ENCODE data around the gene RAPGEF1. TPM values are rescaled to one million over a fixed set of nuclear protein-coding genes. Genes with fewer than 3 reads are reported as not detected.

The RAPGEF1 gene
- total and polyA plus RNA-seq, 2 experiments from 2014 or later: 9.9 to 82.8 TPM

DNA sequence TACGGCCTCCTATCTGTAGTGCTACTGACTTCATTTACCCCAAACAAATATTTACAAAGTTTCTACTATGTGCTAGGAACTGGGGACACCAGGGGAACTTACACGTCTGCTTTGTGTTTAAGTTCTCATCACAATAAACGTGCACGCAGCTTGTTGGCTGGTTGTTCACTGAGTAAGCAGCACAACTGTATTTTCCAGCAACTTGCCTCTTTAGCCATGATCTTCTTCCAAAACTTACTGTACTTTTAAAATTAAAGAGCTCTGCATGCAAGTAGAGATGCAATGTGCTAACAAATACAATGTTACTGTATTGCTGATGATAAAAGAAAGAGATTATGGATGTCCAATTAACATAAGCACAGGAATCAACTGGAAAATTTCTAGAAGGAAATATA, 62.8 kb downstream of the RAPGEF1 start:
- H3K27ac Mint-ChIP-seq: peak overlapping the region; percentile 10; the same call in 1 of the 2 replicates
- no peak overlapping the region for H3K4me3 Mint-ChIP-seq
- DNase-seq (ENCODE audit: low spot score) (no peak), ATAC-seq (no peak)
- Histone ChIP-seq H3K27me3 (ENCODE audit: insufficient read depth) (no peaks in the 10 kb centered on the region), H3K36me3 (ENCODE audit: insufficient read depth) (no peaks in the 10 kb centered on the region), H3K4me1 (ENCODE audit: insufficient read depth) (peaks cover 75% of the 10 kb centered on the region), H2AFZ (no peak overlapping the region), H3K4me3 (peak overlapping the region; percentile 33), H3K4me2 (peak overlapping the region; percentile 60), H4K20me1 (replicated peaks; ENCODE audit: insufficient read depth) (no peaks in the 10 kb centered on the region), H3F3A (replicated peaks; ENCODE audit: low read depth) (no peaks in the 10 kb centered on the region; the same call in 1 of the 2 replicates), H3K27ac (ENCODE audit: low read depth) (peak overlapping the region; percentile 83), H3K79me2 (replicated peaks; ENCODE audit: insufficient read depth) (peaks cover 87% of the 10 kb centered on the region), H3K9me2 (ENCODE audit: insufficient read depth) (peaks cover 12% of the 10 kb centered on the region; the same call in 1 of the 2 replicates)
- TF ChIP-seq ZNF462 (CRISPR knock-in tag; IDR thresholded peaks at IDR 0.05) (no peak), STAT1 (IDR thresholded peaks at IDR 0.05; ENCODE audit: unreplicated experiment) (no peak), EZH2phosphoT487 (IDR thresholded peaks at IDR 0.05; ENCODE audit: unreplicated experiment) (no peak), CREB1 (CRISPR knock-in tag; IDR thresholded peaks at IDR 0.05; ENCODE audit: low read depth) (no peak), ZNF114 (CRISPR knock-in tag; IDR thresholded peaks at IDR 0.05) (no peak), POLR2AphosphoS5 (IDR thresholded peaks at IDR 0.05; ENCODE audit: low read depth) (no peak)
- TF ChIP-seq, protein P1, sequence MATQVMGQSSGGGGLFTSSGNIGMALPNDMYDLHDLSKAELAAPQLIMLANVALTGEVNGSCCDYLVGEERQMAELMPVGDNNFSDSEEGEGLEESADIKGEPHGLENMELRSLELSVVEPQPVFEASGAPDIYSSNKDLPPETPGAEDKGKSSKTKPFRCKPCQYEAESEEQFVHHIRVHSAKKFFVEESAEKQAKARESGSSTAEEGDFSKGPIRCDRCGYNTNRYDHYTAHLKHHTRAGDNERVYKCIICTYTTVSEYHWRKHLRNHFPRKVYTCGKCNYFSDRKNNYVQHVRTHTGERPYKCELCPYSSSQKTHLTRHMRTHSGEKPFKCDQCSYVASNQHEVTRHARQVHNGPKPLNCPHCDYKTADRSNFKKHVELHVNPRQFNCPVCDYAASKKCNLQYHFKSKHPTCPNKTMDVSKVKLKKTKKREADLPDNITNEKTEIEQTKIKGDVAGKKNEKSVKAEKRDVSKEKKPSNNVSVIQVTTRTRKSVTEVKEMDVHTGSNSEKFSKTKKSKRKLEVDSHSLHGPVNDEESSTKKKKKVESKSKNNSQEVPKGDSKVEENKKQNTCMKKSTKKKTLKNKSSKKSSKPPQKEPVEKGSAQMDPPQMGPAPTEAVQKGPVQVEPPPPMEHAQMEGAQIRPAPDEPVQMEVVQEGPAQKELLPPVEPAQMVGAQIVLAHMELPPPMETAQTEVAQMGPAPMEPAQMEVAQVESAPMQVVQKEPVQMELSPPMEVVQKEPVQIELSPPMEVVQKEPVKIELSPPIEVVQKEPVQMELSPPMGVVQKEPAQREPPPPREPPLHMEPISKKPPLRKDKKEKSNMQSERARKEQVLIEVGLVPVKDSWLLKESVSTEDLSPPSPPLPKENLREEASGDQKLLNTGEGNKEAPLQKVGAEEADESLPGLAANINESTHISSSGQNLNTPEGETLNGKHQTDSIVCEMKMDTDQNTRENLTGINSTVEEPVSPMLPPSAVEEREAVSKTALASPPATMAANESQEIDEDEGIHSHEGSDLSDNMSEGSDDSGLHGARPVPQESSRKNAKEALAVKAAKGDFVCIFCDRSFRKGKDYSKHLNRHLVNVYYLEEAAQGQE (IDR thresholded peaks at IDR 0.05; ENCODE audit: unreplicated experiment): no peak
- H3K9me3 Mint-ChIP-seq: peaks cover 17% of the 10 kb centered on the region; the same call in 2 of the 3 replicates
- H3K27me3 Mint-ChIP-seq (ENCODE audit: insufficient read depth, low read depth, poor library complexity): peaks cover 21% of the 10 kb centered on the region
- H3K4me1 Mint-ChIP-seq: peaks cover 82% of the 10 kb centered on the region
- peaks cover 15% of the 10 kb centered on the region for H3K36me3 Mint-ChIP-seq (ENCODE audit: low read depth)
